CD4-positive, alpha-beta T cell (primary cell): Measurements from ENCODE around the gene SLC41A3. TPM values are rescaled to one million over a fixed set of nuclear protein-coding genes. Genes with fewer than 3 reads are reported as not detected.

ENCODE experiments used
- ATAC-seq: fragments of 200-7000 bp; cut with Tn5 transposase; one replicate; pipeline ENCODE4 v1.10.0; 2022; ENCODE audit warnings: mild to moderate bottlenecking; ENCODE audit not compliant: poor library complexity
- CTCF ChIA-PET: fragments of 350-600 bp; sonication (Branson Sonifier 250); formaldehyde crosslinking; loops from one replicate; lab custom pipeline; 2021; ENCODE audit warnings: antibody characterized with exemption, inconsistent platforms; lab: Charles Lee
- POLR2A ChIA-PET: fragments of 350-600 bp; sonication (Branson Sonifier 250); formaldehyde crosslinking; loops from one replicate; lab custom pipeline; 2021; ENCODE audit warnings: antibody characterized with exemption, inconsistent platforms; lab: Charles Lee
- DNase-seq, 14 experiments: peaks; one replicate each; pipeline ENCODE4 v3.0.0-alpha.2; 2013 to 2020; ENCODE audit warnings: mixed read lengths in 2 of 14
- H3K27ac ChIP-seq, 2 donors: one replicate each; pipeline versions ENCODE4 v1.5.1 to v1.7.0; 2013; ENCODE audit warnings: low read length in 2 of 2, low read depth in 1 of 2, mild to moderate bottlenecking in 1 of 2
- H3K27me3 ChIP-seq, 2 experiments: 1 replicate in 1 of 2; 2 replicates in 1 of 2; pipeline versions ENCODE4 v1.6.1 to v1.7.0; 2013; ENCODE audit warnings: low read length in 2 of 2, control low read depth in 1 of 2, mild to moderate bottlenecking in 1 of 2, moderate library complexity in 1 of 2; ENCODE audit not compliant: insufficient read depth in 2 of 2, control insufficient read depth in 1 of 2
- H3K36me3 ChIP-seq: one replicate; pipeline ENCODE4 v1.6.1; 2013; ENCODE audit warnings: low read length, control low read depth; ENCODE audit not compliant: insufficient read depth
- H3K4me1 ChIP-seq: one replicate; pipeline ENCODE4 v1.6.1; 2013; ENCODE audit warnings: low read length, control low read depth; ENCODE audit not compliant: insufficient read depth
- H3K4me3 ChIP-seq: one replicate; pipeline ENCODE4 v1.5.1; 2013; ENCODE audit warnings: mild to moderate bottlenecking, low read length, moderate library complexity
- H3K9me3 ChIP-seq, 2 experiments: 1 replicate in 1 of 2; 2 replicates in 1 of 2; pipeline versions ENCODE4 v1.6.1 to v1.7.0; 2013; ENCODE audit warnings: low read length in 2 of 2, mild to moderate bottlenecking in 2 of 2, control low read depth in 1 of 2, moderate library complexity in 1 of 2; ENCODE audit not compliant: control insufficient read depth in 1 of 2, insufficient read depth in 1 of 2
- H3K27ac Mint-ChIP-seq: one replicate; pipeline ENCODE4 v1.8.0; 2020; ENCODE audit warnings: mixed read lengths
- H3K27me3 Mint-ChIP-seq: one replicate; pipeline ENCODE4 v1.8.0; 2021; ENCODE audit warnings: mixed read lengths
- H3K36me3 Mint-ChIP-seq: one replicate; pipeline ENCODE4 v1.8.0; 2021; ENCODE audit warnings: low read depth, mixed read lengths
- H3K4me1 Mint-ChIP-seq: one replicate; pipeline ENCODE4 v1.8.0; 2021; ENCODE audit warnings: low read depth, mixed read lengths
- H3K4me3 Mint-ChIP-seq: one replicate; pipeline ENCODE4 v1.8.0; 2020; ENCODE audit warnings: mild to moderate bottlenecking, mixed read lengths
- H3K9me3 Mint-ChIP-seq: one replicate; pipeline ENCODE4 v1.8.0; 2020; ENCODE audit warnings: mixed read lengths
- CTCF ChIP-seq: fragments of 200-600 bp; IDR thresholded peaks from one replicate; pipeline ENCODE4 v1.8.0; 2022; ENCODE audit warnings: antibody characterized with exemption, mild to moderate bottlenecking
- intact Hi-C, 2 experiments: fragments of 100-400 bp; cut with DNase I in 1 of 2; cut with micrococcal nuclease in 1 of 2; formaldehyde crosslinking; loops; one replicate each; pipeline versions ENCODE4 v1.15.1 to v1.9.0; 2023 to 2025; cut with DNase I, micrococcal nuclease
- total RNA-seq, 174 experiments: library from RNA in 2 of 174; stranded (reverse) in 2 of 174; gene quantifications; one replicate each; pipeline ENCODE4 v1.2.3 and lab custom pipeline; 2021 to 2026

SLC41A3 gene
- total RNA-seq, 2 experiments from 2014 or later: 26.5 to 29.1 TPM

- H3K4me3 ChIP-seq: peak overlapping the region; percentile 70
- POLR2A ChIA-PET: interaction anchor here (0.7 to 1.4 kb wide), 8 partner anchors 13 to 489 kb away, joined by 3 to 23 read pairs (median 4); partner anchors contain the start of gene ZXDC
- H3K27ac ChIP-seq: no peak overlapping the region
- H3K27me3 ChIP-seq: no peaks in the 10 kb centered on the region
- peak overlapping the region; percentile 88 for H3K4me3 Mint-ChIP-seq
- peak overlapping the region; percentile 70 for H3K27ac Mint-ChIP-seq
- peaks cover 30% of the 10 kb centered on the region for H3K4me1 Mint-ChIP-seq
- H3K36me3 Mint-ChIP-seq: peaks cover 5% of the 10 kb centered on the region
- intact Hi-C loops: loop anchor here (1.0 to 10.0 kb wide), 12 partner anchors 92 to 1590 kb away; partner anchors contain the start of genes ABTB1 (in 1 of the 2), KLF15 (in 1 of the 2), MCM2 (in 1 of the 2) and OSBPL11 (in 1 of the 2)
- H3K4me1 ChIP-seq: peaks cover 28% of the 10 kb centered on the region
- no peaks in the 10 kb centered on the region for H3K9me3 ChIP-seq
- H3K9me3 Mint-ChIP-seq: no peaks in the 10 kb centered on the region
- H3K27me3 Mint-ChIP-seq: no peaks in the 10 kb centered on the region
- CTCF ChIA-PET: interaction anchor here (0.7 to 1.1 kb wide), 4 partner anchors 10 to 583 kb away, joined by 3 to 4 read pairs (median 3); no protein-coding TSS in a partner anchor
- H3K36me3 ChIP-seq: no peaks in the 10 kb centered on the region
- no peak for TF ChIP-seq CTCF
- no peak for DNase-seq
- no peak for ATAC-seq
Measured at GRCh38 chr3:126084768-126085180, 850 bp upstream of the SLC41A3 start.

- H3K36me3 Mint-ChIP-seq: peaks cover 5% of the 10 kb centered on the region
- Histone ChIP-seq H3K9me3 (no peaks in the 10 kb centered on the region), H3K4me3 (peak overlapping the region; percentile 70), H3K4me1 (peaks cover 28% of the 10 kb centered on the region), H3K27me3 (no peaks in the 10 kb centered on the region), H3K36me3 (no peaks in the 10 kb centered on the region), H3K27ac (peak overlapping the region; percentile 28 to 72)
- peak in 10 of 14 experiments; percentile 5 to 66 (median 34) for DNase-seq
- H3K9me3 Mint-ChIP-seq: no peaks in the 10 kb centered on the region
- peak; percentile 50 for ATAC-seq
- CTCF ChIA-PET: interaction anchor here (0.8 to 1.1 kb wide), 3 partner anchors 93 to 393 kb away, joined by 3 to 4 read pairs (median 3); no protein-coding TSS in a partner anchor
- H3K4me3 Mint-ChIP-seq: peak overlapping the region; percentile 93
- POLR2A ChIA-PET: interaction anchor here (0.9 to 1.4 kb wide), 5 partner anchors 12 to 1589 kb away, joined by 3 to 23 read pairs (median 4); partner anchors contain the start of gene ABTB1
- no peak for TF ChIP-seq CTCF
- peak overlapping the region; percentile 85 for H3K27ac Mint-ChIP-seq
- intact Hi-C loops: loop anchor here (1.0 to 10.0 kb wide), 12 partner anchors 91 to 1591 kb away; partner anchors contain the start of genes ABTB1 (in 1 of the 2), KLF15 (in 1 of the 2), MCM2 (in 1 of the 2) and OSBPL11 (in 1 of the 2)
- peaks cover 30% of the 10 kb centered on the region for H3K4me1 Mint-ChIP-seq
- H3K27me3 Mint-ChIP-seq: no peaks in the 10 kb centered on the region
Measured at GRCh38 chr3:126083511-126083912, 412 bp downstream of the SLC41A3 start.

- H3K4me3 ChIP-seq: peak overlapping the region; percentile 70
- H3K4me1 ChIP-seq: peaks cover 28% of the 10 kb centered on the region
- ChIA-PET POLR2A (no interaction called here), CTCF (no interaction called here)
- no peaks in the 10 kb centered on the region for H3K27me3 Mint-ChIP-seq
- peaks cover 30% of the 10 kb centered on the region for H3K4me1 Mint-ChIP-seq
- no peaks in the 10 kb centered on the region for H3K36me3 ChIP-seq
- DNase-seq: no peak
- H3K9me3 ChIP-seq: no peaks in the 10 kb centered on the region
- H3K9me3 Mint-ChIP-seq: no peaks in the 10 kb centered on the region
- H3K4me3 Mint-ChIP-seq: peak overlapping the region; percentile 93
- H3K27me3 ChIP-seq: no peaks in the 10 kb centered on the region
- no peak for ATAC-seq
- H3K27ac Mint-ChIP-seq: peak overlapping the region; percentile 85
- peaks cover 5% of the 10 kb centered on the region for H3K36me3 Mint-ChIP-seq
- H3K27ac ChIP-seq: peak overlapping the region; percentile 33 to 72
- TF ChIP-seq CTCF: no peak
- intact Hi-C loops: loop anchor here (1.0 to 10.0 kb wide), 12 partner anchors 91 to 1592 kb away; partner anchors contain the start of genes ABTB1 (in 1 of the 2), KLF15 (in 1 of the 2), MCM2 (in 1 of the 2) and OSBPL11 (in 1 of the 2)
Measured at GRCh38 chr3:126083138-126083445, 832 bp downstream of the SLC41A3 start.
